ENCODE results near the gene EXOC6B.

The EXOC6B gene

GRCh38 chr2:72263776-72264060 is 562.1 kb downstream of the EXOC6B start:
- no peak for DNase-seq

GRCh38 chr2:72263043-72263775 is 562.6 kb downstream of the EXOC6B start:
- DNase-seq = no peak

- no peak for DNase-seq
Measured at GRCh38 chr2:72261076-72261475, 564.8 kb downstream of the EXOC6B start.

GRCh38 chr2:72255540-72255939 is 570.3 kb downstream of the EXOC6B start:
- DNase-seq = no peak

GRCh38 chr2:72254831-72255451 is 570.9 kb downstream of the EXOC6B start:
- no peak for DNase-seq

GRCh38 chr2:72238311-72238710 is 587.5 kb downstream of the EXOC6B start:
- no peak for DNase-seq

GRCh38 chr2:72237549-72237948 is 588.3 kb downstream of the EXOC6B start:
- DNase-seq = no peak

GRCh38 chr2:72236445-72237067 is 589.3 kb downstream of the EXOC6B start:
- no peak for DNase-seq

GRCh38 chr2:72235497-72236415 is 590.1 kb downstream of the EXOC6B start:
- DNase-seq = no peak

- no peak for DNase-seq
Measured at GRCh38 chr2:72233211-72233610, 592.6 kb downstream of the EXOC6B start.

- no peak for DNase-seq
Measured at GRCh38 chr2:72222829-72223564, 602.8 kb downstream of the EXOC6B start.

GRCh38 chr2:72220170-72220569 is 605.7 kb downstream of the EXOC6B start:
- DNase-seq = no peak

- no peak for DNase-seq
Measured at GRCh38 chr2:72214429-72215143, 611.2 kb downstream of the EXOC6B start.

GRCh38 chr2:72212486-72212855 is 613.4 kb downstream of the EXOC6B start:
- no peak for DNase-seq

GRCh38 chr2:72211777-72212485 is 613.9 kb downstream of the EXOC6B start:
- no peak for DNase-seq

- DNase-seq = no peak
Measured at GRCh38 chr2:72211350-72211749, 614.5 kb downstream of the EXOC6B start.

GRCh38 chr2:72210470-72210869 is 615.4 kb downstream of the EXOC6B start:
- no peak for DNase-seq

- DNase-seq = no peak
Measured at GRCh38 chr2:72208225-72208624, 617.6 kb downstream of the EXOC6B start.

GRCh38 chr2:72207334-72207733 is 618.5 kb downstream of the EXOC6B start:
- DNase-seq = no peak

GRCh38 chr2:72205504-72205881 is 620.3 kb downstream of the EXOC6B start:
- DNase-seq = no peak

GRCh38 chr2:72204786-72205503 is 620.9 kb downstream of the EXOC6B start:
- no peak for DNase-seq
